ENCODE results near the gene KCNK6. TPM values are rescaled to one million over a fixed set of nuclear protein-coding genes. Genes with fewer than 3 reads are reported as not detected.

Gene KCNK6
- total RNA-seq, 1 donor from 2014 or later = 0.92 TPM

DNA sequence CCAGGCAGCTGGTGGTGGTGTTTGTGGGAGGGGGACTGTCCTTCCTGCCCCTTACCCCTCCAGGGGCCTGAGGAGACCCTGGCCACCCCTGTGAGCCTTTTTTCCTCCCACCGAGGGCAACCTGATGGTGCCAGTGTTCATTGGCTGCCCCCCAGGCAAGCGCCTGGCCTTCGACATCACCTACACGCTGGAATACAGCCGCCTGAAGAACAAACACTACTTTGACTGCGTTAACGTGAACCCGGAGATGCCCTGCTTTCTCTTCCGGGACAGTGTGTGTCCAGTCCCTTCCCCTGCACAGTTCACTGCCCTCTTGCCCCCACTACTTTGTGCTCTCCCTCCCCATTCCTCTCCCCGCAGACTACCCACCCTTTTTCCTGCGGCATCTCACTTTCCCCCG lies 47.4 kb downstream of the KCNK6 start:
- no peak overlapping the region for H3K4me3 ChIP-seq
- no peaks in the 10 kb centered on the region for H3K9me3 ChIP-seq (ENCODE audit: low read depth)
- H3K27me3 ChIP-seq = peaks cover 7% of the 10 kb centered on the region
- H3K9me3 Mint-ChIP-seq = peaks cover 2% of the 10 kb centered on the region
- TF ChIP-seq EZH2 (IDR thresholded peaks at IDR 0.05) (no peak), EZH2phosphoT487 (IDR thresholded peaks at IDR 0.05) (no peak)
- TF ChIP-seq, protein P1, sequence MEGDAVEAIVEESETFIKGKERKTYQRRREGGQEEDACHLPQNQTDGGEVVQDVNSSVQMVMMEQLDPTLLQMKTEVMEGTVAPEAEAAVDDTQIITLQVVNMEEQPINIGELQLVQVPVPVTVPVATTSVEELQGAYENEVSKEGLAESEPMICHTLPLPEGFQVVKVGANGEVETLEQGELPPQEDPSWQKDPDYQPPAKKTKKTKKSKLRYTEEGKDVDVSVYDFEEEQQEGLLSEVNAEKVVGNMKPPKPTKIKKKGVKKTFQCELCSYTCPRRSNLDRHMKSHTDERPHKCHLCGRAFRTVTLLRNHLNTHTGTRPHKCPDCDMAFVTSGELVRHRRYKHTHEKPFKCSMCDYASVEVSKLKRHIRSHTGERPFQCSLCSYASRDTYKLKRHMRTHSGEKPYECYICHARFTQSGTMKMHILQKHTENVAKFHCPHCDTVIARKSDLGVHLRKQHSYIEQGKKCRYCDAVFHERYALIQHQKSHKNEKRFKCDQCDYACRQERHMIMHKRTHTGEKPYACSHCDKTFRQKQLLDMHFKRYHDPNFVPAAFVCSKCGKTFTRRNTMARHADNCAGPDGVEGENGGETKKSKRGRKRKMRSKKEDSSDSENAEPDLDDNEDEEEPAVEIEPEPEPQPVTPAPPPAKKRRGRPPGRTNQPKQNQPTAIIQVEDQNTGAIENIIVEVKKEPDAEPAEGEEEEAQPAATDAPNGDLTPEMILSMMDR (IDR thresholded peaks at IDR 0.05) = no peak
- H3K9ac ChIP-seq = no peak overlapping the region
- DNase-seq (ENCODE audit: low spot score) = no peak
- H2AFZ ChIP-seq (replicated peaks) = no peak overlapping the region
- no peak overlapping the region for H3K27ac Mint-ChIP-seq
- H3K4me1 ChIP-seq = peaks cover 15% of the 10 kb centered on the region
- H3F3A ChIP-seq (ENCODE audit: low read depth) = peaks cover 20% of the 10 kb centered on the region
- no peak overlapping the region for H3K4me3 Mint-ChIP-seq
- H3K4me1 Mint-ChIP-seq = peaks cover 6% of the 10 kb centered on the region
- H3K36me3 ChIP-seq = no peaks in the 10 kb centered on the region
- no peaks in the 10 kb centered on the region for H3K36me3 Mint-ChIP-seq
- peaks cover 7% of the 10 kb centered on the region for H3K27me3 Mint-ChIP-seq (ENCODE audit: insufficient read depth, low read depth)
- H3K27ac ChIP-seq = no peak overlapping the region
- no peaks in the 10 kb centered on the region for H3K79me2 ChIP-seq (ENCODE audit: low read depth)
- no peaks in the 10 kb centered on the region for H4K20me1 ChIP-seq (ENCODE audit: low read depth)
- no peak overlapping the region for H3K4me2 ChIP-seq

DNA sequence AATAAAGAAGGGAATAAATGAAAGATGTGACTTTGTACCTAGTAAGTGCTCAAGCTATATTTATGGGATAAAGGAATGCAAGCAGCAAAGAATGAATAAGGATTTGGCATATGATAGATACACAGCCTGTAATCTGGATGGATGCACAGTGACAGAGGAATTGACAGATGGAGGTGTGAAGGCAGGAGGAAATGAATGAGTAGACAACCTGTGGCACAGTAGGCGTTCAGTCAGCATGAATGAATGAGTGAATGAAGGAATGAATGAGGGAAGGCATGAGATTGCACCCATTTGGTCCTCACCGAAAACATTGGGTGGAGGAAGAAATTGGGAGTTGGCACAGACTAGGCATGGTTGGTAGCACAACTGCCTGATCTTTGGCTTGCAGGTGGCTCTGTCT lies 49.9 kb downstream of the KCNK6 start:
- no peak overlapping the region for H3K9ac ChIP-seq
- no peaks in the 10 kb centered on the region for H3K9me3 ChIP-seq (ENCODE audit: low read depth)
- peaks cover 10% of the 10 kb centered on the region for H3K27me3 Mint-ChIP-seq (ENCODE audit: insufficient read depth, low read depth)
- H3K4me3 Mint-ChIP-seq = no peak overlapping the region
- H3K79me2 ChIP-seq (ENCODE audit: low read depth) = no peaks in the 10 kb centered on the region
- H2AFZ ChIP-seq (replicated peaks) = no peak overlapping the region
- H3K4me3 ChIP-seq = no peak overlapping the region
- no peak for DNase-seq (ENCODE audit: low spot score)
- no peak overlapping the region for H3K27ac ChIP-seq
- H3K4me1 ChIP-seq = peaks cover 20% of the 10 kb centered on the region
- TF ChIP-seq, protein P1 (IDR thresholded peaks at IDR 0.05) = no peak
- TF ChIP-seq EZH2 (IDR thresholded peaks at IDR 0.05) = no peak
- TF ChIP-seq EZH2phosphoT487 (IDR thresholded peaks at IDR 0.05) = no peak
- no peaks in the 10 kb centered on the region for H3K36me3 Mint-ChIP-seq
- H4K20me1 ChIP-seq (ENCODE audit: low read depth) = no peaks in the 10 kb centered on the region
- H3K27ac Mint-ChIP-seq = no peak overlapping the region
- peaks cover 9% of the 10 kb centered on the region for H3K4me1 Mint-ChIP-seq
- H3K4me2 ChIP-seq = no peak overlapping the region
- peaks cover 13% of the 10 kb centered on the region for H3F3A ChIP-seq (ENCODE audit: low read depth)
- H3K9me3 Mint-ChIP-seq = peaks cover 2% of the 10 kb centered on the region
- H3K27me3 ChIP-seq = peaks cover 11% of the 10 kb centered on the region
- H3K36me3 ChIP-seq = no peaks in the 10 kb centered on the region

DNA sequence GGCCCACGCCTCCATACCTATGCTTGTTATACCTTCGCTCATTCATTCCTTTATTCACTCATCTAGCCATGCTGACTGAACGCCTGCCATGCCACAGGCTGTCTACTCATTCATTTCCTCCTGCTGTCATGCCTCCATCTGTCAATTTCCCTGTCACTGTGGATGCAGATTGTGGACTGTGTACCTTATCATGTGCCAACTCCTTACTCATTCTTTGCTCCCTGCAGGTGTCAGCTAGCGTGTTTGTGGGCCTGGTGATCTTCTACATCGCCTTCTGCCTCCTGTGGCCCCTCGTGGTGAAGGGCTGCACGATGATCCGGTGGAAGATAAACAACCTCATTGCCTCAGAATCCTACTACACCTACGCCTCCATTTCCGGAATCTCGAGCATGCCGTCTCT lies 50.7 kb downstream of the KCNK6 start:
- H3K4me1 ChIP-seq = peaks cover 21% of the 10 kb centered on the region
- peaks cover 11% of the 10 kb centered on the region for H3K27me3 ChIP-seq
- peaks cover 2% of the 10 kb centered on the region for H4K20me1 ChIP-seq (ENCODE audit: low read depth)
- no peak overlapping the region for H3K9ac ChIP-seq
- H3K27ac ChIP-seq = no peak overlapping the region
- no peak overlapping the region for H3K4me3 ChIP-seq
- H2AFZ ChIP-seq (replicated peaks) = no peak overlapping the region
- no peak for TF ChIP-seq EZH2phosphoT487 (IDR thresholded peaks at IDR 0.05)
- TF ChIP-seq EZH2 (IDR thresholded peaks at IDR 0.05) = no peak
- TF ChIP-seq, protein P1 (IDR thresholded peaks at IDR 0.05) = no peak
- H3K27ac Mint-ChIP-seq = peak overlapping the region; percentile 27
- H3K36me3 ChIP-seq = no peaks in the 10 kb centered on the region
- peaks cover 13% of the 10 kb centered on the region for H3K4me1 Mint-ChIP-seq
- H3K4me2 ChIP-seq = no peak overlapping the region
- DNase-seq (ENCODE audit: low spot score) = no peak
- H3K4me3 Mint-ChIP-seq = no peak overlapping the region
- H3K27me3 Mint-ChIP-seq (ENCODE audit: insufficient read depth, low read depth) = peaks cover 10% of the 10 kb centered on the region
- H3K9me3 ChIP-seq (ENCODE audit: low read depth) = no peaks in the 10 kb centered on the region
- H3K36me3 Mint-ChIP-seq = no peaks in the 10 kb centered on the region
- H3K79me2 ChIP-seq (ENCODE audit: low read depth) = peaks cover 6% of the 10 kb centered on the region
- no peaks in the 10 kb centered on the region for H3K9me3 Mint-ChIP-seq
- H3F3A ChIP-seq (ENCODE audit: low read depth) = peaks cover 13% of the 10 kb centered on the region

Measured in neural progenitor cell (in vitro differentiated cells).